GM18511 (cell line): Measurements from ENCODE around the gene PHLDA3.

Source experiments
- ATAC-seq: cut with Tn5 transposase; IDR thresholded peaks from one replicate; pipeline ENCODE4 v1.9.1; 2021; ENCODE audit warnings: mild to moderate bottlenecking, moderate library complexity; ENCODE audit not compliant: unreplicated experiment

Gene PHLDA3

DNA sequence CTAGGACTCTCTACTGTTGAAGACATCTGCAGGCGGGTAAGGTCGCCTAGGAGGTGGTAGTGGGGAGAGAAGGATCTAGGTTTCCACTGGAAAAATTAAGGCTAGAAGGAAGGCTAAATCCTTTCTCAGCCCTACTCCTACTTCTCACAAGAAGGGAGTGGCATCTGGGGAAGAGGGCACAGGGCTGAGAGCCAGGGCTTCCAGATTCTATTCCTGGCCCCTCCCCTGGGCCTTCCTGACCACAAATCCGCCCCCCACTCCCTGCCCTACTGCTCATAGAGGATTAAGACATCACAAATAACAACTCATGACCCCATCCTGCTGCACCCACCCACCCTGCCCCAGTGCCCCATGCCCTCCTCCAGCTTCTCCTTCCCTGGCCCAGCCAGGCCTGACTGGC, 2.5 kb downstream of the PHLDA3 start:
- ATAC-seq = no peak

DNA sequence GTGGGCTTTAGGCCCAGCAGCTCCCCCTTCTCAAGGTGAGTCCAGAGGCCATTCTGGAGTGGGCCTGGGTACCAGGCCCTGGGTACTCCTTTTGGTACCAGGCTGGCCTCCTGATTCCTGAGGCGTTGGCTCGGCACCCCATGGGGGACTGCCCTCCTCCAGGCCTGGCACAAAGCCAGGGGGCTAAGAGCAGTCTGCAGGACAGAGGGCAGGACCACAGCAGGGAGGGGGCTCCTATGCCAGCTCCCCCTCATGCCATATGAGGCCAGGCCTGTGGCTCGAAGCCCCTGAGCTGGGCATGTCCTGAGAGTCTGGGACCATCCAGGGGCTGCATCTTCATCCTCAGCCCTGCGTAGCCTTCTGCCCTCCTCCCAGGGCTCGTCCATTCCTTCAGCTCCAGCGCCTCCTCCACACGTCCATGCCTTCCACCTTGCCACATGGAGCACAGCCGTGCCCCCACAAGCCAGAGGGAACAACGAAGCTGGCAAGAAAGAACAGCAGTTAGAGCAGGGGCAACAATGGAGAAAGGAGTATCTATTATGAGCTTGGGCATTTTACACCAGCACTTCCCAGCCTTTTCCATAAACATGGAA, 3.2 kb downstream of the PHLDA3 start:
- ATAC-seq = no peak

DNA sequence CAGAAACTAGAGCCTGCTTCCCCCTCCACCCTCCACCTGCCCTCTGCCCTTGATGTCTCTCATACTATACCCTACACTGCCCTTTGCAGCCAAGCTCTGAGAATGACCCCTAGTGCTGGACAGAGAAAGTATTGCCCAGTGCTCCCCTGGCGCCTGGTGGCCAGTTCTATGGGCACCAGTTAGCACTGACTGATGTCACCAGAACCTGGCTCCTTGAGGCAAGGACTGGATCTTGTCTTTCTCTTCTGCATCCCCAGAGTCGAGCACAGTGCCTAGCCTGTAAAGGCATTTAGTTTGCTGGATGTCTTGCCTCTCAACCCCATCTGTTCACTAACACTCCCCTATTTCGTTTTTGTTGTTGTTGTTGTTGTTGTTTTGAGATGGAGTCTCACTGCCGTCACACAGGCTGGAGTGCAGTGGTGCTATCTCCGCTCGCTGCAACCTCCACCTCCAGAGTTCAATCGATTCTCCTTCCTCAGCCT, 5.9 kb downstream of the PHLDA3 start:
- ATAC-seq = no peak

DNA sequence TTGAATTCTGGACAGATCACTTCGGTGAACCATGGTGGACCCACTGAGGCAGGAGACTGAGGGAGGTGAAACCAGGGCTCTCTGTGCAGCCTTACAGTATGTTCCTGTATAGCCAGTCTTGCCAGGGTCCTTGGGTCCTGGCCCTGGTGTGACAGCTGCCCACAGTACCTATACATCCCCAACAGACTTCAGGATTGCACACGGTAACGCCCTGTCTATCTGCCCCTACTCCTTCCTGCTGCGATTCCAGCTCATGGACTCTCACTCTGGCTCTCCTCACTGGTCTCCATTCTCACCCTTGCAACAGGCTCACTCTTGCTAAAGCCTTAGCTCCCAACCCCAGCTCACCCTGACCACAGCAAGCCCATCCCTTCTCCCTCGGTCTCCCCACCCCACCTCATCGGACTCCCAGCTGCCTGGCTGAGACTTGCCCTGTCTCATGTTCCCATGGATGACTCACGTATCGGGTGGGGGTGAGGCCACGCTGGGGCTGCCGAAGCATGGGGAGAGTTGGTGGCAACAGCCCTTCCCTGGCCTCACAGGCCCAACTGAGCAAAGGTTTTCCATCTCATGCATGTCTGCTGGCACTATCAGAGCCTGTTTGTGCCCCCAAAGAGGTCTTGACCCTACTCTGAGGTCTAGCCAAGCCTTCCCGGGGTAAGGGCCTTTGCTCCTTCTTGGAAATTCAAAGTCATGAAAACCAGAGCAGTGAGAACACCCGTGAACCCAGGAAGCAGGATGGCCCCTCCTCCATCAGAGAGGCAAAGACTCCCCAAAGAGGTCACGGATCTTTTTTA, 7.1 kb downstream of the PHLDA3 start:
- no peak for ATAC-seq

DNA sequence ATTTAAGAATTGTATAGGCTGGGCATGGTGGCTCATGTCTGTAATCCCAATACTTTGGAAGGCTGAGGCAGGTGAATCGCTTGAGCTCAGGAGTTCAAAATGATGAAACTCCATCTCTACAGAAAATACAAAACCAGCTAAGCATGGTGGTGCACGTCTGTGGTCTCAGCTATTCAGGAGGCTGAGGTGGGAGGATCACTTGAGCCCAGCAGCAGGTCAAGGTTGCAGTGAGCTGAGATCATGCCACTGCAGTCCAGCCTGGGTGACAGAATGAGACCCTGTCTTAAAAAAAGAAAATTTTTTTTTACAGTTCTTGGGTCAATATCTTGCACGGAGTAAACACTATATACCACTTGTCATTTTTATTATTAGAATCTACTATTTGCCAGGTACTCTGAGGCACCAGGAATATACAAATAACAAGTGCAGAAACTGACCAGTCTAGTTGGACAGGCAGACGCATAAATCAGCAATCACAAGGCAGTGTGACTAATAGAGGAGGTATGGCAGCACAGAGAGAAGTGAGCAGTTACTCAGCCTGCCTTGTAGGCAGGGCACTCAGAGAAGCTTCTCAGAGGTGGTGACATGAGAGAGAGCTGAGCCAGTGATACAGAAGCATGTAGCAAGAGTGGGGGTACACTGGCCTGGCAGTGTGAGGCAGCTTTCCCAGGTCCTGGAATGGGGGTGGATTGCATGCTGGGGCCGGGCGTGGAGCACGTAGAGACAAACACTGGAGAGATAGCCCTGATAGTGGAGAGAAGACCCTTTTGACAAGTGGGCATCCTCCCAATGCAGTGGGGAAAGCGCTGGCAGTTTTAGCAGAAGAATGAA, 8.0 kb downstream of the PHLDA3 start:
- ATAC-seq = no peak

DNA sequence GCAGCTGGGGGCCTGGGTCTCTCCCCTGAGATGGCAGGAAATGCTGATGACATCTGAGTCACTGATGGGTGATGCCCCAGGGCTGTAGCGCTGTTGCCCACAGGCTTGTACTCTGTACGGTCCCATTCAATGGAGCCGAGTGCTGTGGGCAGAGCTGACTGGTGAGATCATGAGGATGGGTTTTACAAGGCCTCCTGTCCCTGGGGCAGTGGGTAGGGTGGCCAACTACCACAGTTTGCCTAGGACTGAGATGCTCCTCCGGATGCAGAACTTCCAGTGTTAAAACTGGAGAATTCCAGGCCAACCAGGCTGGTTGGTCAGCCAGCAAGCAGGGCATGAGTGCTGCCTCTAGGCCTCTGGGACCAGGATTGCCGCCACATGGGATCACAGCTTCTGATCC, 9.2 kb downstream of the PHLDA3 start:
- ATAC-seq = no peak

DNA sequence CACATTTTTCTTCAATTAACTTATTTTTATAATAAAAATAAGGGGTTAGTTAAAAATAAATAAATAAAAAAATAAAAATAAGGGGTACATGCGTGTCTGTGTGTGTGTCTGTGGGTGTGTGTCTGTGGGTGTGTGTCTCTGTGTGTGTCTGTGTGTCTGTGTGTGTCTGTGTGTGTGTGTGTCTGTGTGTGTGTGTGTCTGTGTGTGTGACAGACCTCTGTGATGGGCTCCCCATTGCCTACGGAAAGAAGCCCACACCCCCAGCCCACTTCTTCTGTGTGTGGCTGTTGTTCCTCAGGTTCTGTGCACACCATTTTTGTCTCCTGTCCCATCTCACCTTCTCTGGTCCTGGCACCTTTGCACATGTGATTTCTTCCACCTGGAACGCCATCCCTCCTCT, 9.9 kb downstream of the PHLDA3 start:
- ATAC-seq = no peak

DNA sequence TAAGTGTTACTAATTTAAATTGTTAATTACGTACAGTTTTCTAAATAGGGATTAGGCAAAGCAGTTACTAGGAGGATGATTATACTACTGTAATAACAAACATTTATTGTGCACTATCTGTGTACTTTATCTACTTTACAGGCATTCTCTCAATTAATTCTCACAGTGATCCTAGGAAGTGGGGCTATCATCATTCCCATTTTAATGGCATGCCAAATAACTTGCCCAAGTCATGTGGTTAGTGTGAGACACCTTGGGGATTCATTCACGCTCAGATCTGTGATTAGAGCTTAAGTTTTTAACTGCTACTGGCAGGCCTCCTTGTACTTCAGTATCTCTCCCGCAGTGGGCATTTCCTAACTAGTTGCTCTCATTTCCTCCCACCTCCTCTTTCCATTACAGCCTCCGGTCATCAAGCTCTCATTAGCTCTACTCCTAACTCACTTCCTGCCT, 11.5 kb downstream of the PHLDA3 start:
- no peak for ATAC-seq

DNA sequence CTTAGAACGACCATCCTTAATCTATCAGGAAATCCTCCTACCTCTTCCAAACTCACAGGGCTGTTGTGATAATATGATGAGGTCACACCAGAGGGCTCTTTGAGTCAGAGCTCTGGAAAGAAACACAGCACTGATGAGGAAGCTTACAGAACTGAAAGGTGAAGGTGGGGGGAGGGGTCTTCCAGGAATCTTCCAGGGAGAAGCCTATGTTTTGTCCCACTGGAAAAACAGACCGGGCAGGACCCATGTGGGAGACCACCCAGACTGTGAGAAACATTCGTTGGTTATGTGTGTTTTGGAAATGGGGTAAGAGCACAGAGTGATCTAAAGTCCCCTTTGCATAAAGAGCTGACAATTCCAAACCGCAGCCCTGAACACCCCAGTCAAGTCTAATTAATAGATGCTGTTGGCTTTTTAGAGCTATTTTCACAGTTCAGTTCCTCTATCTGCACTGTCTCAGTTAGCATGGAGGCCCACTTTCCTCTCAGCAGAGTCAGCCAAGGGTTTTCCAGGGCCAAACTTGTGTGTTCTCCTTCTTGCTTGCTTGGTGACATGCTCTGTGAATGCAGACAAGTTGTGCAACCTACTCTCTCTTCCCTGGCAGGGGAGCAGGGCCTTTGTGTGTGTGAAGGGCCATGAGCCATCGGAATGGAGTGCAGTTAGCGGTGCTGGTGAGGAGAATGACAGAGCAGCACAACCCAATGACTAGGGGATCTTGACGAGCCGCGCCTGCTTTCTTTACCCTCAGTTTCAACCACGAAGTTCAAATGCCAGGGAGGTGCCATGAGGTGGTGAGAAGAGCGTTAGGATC, 12.3 kb downstream of the PHLDA3 start:
- ATAC-seq = peak; percentile 45

DNA sequence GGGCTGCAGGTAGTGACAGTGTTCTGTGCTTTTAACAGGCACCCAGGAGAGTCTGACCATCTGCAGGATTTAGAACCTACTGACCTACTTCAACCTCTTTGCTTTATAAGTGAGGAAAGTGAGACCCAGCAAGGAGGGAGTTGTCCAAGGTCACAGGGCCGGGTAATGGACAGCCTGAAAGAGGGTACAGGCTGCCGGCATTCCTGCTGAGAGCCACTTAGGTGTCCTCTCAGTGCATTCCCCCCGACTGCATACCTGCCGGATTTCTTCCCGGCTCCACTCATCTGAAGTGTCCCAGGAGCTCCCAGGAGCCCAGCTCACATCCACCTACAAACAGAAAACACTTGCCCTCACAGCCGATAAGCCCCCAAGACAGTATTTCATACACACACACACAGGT, 13.9 kb downstream of the PHLDA3 start:
- no peak for ATAC-seq

DNA sequence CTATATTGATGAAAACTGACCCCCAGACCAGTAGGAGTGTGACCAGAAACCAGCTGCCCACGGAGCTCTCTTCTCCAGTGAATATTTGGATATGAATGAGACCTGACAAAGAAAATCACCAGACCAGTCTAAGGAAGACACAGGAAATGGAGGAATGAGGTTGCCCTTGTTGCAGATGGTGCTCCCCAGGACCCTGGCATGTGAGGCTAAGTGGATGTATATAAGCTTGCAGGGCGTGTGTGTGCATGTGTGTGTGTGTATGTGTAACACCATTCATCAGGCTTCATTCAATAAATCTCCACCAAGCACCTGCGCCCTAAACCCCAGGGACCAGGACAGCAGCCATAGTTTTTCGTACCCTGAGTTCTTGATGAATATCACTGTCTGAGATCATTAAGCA, 14.4 kb downstream of the PHLDA3 start:
- ATAC-seq = no peak

DNA sequence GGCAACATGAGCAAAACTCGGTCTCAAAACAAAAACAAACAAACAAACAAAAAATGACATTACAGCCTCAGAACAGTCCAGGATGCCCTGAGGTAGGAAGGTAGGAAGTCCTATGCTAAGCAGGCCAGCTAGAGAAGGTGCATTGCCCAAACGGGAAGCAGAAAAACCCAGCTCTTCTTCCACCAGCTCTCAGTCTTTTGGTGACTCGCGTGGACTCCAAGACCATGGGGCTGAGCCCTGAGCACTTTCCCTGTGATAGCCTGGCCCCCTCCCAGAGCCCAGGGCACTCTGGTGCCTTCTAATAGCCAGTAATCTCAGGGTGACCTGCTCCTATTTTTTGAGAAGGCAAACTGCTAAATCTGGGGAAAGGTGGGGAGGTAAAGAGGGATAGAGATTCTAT, 16.1 kb downstream of the PHLDA3 start:
- ATAC-seq = no peak

DNA sequence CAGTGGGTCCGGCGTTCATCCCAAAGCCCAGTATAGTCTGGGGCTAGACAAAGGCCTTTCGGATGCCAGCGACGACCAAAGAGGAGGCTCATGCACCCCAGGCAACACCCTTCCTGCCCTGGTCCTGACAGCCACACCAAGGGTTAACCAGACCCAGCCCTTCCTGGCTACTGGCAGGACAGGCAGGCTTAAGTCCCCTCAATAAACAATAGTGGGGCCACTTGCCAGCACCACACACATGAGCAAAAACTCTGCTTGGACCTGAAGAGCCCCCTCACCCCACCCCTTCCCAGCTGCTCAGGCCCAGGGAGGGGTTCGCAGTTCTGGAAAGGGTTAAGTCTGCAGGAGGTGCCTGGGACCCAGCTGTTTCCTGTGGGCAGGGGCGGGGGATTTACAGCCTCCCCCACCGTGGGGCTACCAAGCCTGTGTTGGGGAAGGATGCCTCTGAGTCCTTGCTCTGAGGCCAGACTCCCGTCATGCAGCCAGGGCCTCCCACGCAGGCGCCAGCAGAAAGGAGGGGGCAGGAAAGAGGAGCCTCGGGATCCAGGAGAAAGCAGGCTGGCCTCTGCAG, 18.2 kb downstream of the PHLDA3 start:
- ATAC-seq = peak; percentile 43

DNA sequence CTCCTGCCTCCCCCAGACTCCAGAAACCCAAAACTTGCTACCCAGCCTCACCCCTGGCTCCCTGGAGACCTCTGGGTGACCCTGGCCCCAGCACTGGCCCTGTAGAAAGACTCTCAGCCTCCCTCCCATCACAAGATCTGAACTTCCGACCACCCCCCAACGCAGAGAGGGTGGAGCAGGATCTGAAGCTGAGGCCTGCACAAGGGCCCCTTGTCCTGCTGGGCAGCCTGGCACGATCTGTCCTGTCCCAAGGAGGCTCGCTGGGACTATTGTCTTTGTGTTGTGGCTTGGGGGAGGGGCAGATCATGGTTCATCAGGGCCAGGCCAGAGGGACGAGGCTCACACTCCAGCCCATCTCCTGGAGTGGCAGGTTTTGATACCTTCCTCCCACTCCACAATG, 20.0 kb downstream of the PHLDA3 start:
- ATAC-seq = no peak

DNA sequence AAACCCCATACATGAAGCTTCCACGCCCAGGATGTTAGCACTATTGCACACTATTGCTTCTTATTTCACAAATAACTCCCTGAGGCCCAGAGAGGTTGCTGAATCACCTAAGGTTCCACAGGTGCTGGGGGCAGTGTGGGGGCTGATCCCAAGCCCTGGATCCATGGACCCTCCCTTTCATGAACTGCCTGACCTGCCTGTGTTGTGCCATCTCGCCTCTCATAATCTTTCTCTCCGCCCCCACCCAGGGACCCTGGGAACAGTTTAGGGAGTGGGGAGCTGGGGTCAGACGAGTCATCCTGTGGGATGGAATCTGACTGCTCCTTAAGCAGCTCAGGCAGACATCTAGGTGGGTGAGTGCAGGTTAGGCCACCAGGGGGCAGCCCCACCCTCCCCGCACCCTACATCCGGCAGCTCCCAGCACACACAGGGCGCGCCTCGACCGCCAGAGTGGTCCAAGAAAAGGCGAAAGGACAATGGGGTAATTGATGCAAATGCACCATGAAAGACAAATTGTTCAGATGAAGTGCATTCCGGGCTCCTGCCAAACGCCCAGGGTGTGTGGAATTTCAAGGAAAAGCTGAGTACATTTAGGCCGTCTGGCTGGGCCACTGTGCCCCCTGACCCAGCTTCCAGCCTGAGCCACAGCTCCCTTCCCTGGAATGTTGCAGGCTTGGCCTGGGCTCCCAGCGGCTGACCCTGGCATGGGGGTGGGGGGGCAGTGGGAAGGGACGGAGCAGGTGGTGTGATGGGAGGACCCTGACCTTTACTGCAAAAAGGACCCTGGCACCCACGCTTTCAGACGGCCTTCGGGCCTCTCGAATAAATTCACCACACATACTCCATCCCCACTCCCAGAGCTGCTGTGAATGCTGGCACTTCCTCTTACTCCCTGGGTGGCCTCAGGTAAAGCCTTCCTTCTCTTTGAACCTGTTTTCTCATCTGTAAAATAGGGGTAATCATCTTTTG, 20.8 kb downstream of the PHLDA3 start:
- peak; percentile 82 for ATAC-seq

DNA sequence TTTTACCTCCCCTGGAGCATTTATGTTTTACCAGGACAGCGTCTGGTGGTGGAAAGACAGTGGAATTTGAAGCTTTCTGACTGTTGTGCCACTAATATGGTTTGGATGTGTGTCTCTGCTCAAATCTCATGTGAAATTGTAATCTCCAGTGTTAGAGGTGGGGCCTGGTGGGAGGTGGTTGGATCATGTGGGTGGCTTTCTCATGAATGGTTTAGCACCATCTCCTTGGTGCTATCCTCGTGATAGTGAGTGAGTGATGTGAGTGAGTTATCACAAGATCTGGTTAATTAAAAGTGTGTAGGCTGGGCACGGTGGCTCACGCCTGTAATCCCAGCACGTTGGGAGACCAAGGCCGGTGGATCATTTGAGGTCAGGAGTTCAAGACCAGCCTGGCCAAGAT, 23.7 kb downstream of the PHLDA3 start:
- no peak for ATAC-seq

DNA sequence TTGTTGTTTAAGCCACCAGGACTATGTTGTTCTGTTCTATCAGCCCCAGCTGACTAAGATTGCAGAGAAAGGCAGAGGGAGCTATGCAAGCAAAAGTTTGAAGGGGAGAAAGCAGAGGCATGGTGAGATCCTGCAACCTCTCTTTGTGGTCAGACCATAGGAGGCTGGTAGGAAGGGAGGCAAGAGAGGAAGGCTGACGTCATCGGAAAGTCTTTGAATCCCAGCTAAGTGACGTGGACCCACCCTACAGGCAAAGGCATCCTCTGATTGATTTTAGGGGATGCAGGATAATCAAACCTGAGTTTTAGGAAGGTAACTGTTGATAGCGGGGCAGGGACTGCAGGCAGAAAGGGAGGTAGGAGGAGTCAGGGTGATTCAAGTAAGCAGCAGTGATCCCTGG, 24.2 kb downstream of the PHLDA3 start:
- ATAC-seq = no peak

DNA sequence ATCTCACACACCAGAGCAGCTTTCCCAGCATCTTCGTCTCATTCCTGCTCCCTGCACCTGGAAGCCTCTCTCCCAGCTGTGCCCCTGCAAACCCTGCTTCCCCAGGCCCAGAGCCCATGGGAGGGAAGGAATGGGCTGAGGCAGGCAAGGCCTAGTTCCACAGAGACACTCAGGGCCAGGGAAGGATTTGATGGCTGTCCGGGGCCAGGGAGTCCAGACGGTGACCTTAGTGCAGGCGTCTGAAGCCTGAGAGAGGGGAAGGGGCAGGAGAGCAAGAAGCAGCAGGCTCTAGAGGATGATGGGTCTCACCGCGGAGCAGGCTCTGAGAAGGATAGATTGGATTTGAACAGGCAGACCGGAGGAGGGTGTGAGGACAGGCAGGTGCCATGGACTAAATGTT, 25.2 kb downstream of the PHLDA3 start:
- ATAC-seq = no peak

DNA sequence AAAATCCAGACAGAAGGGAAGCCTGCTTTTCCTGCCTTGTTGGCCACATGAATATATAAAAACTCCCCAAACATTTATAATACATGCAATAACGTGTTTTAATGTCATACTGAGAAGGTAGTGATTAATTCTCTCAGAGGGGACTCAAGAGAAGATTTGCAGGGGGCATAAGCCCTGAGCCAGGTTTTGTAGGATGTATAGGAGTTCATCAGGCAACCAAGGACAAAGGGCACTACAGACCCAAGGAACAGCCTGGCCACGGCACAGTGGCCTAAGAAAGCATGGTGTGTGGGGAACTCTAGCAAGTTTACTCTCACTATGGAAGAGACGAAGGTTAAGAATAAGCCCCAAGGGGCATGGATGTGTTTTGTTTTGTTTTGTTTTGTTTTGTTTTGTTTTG, 32.0 kb downstream of the PHLDA3 start:
- no peak for ATAC-seq
